SK-N-SH (cell line): ENCODE measurements around the gene ITSN1. TPM values are rescaled to one million over a fixed set of nuclear protein-coding genes. Genes with fewer than 3 reads are reported as not detected.

Source experiments
- CTCF ChIA-PET: fragments of 300-600, 350-600 bp; formaldehyde crosslinking; extraction: SDS; loops from one replicate; lab custom pipeline; 2021; lab: Yijun Ruan, JAX
- POLR2A ChIA-PET: fragments of 350-600 bp; sonication (Branson Sonifier 250); formaldehyde crosslinking; extraction: SDS; loops from one replicate; lab custom pipeline; 2020; ENCODE audit warnings: antibody characterized with exemption, inconsistent platforms; lab: Yijun Ruan, JAX
- DNase-seq: peaks from one replicate; pipeline ENCODE4 v3.0.0; 2012
- H2AFZ ChIP-seq: fragments of 200-600 bp; sonication (generic); 2 replicates; pipeline ENCODE4 v1.8.1; 2016; ENCODE audit warnings: antibody characterized with exemption, mild to moderate bottlenecking, low read depth
- H3F3A ChIP-seq: fragments of 200-600 bp; sonication (generic); replicated peaks from 2 replicates; pipeline ENCODE3; 2016; ENCODE audit warnings: antibody characterized with exemption, mild to moderate bottlenecking; ENCODE audit not compliant: insufficient read depth
- H3K27ac ChIP-seq, 2 experiments: fragments of 200-500 bp in 1 of 2; fragments of 200-600 bp in 1 of 2; sonication (Bioruptor generic) in 1 of 2; sonication (generic), shearing (Covaris generic) in 1 of 2; 2 replicates each; pipeline versions ENCODE4 v1.5.1 to v1.6.1; 2014 to 2016; ENCODE audit warnings: low read depth in 2 of 2, inconsistent platforms in 1 of 2, low read length in 1 of 2, mild to moderate bottlenecking in 1 of 2, mixed read lengths in 1 of 2
- H3K27me3 ChIP-seq: fragments of 200-600 bp; sonication (generic), shearing (Covaris generic); 2 replicates; pipeline ENCODE4 v1.6.1; 2016; ENCODE audit warnings: mixed run types; ENCODE audit not compliant: insufficient read depth
- H3K36me3 ChIP-seq, 2 experiments: fragments of 200-500 bp in 1 of 2; fragments of 200-600 bp in 1 of 2; sonication (Bioruptor generic) in 1 of 2; sonication (generic) in 1 of 2; replicated peaks in 1 of 2; 2 replicates each; pipeline versions ENCODE3 to v1.5.1; 2014 to 2016; ENCODE audit warnings: low read length in 1 of 2, mild to moderate bottlenecking in 1 of 2; ENCODE audit not compliant: insufficient read depth in 2 of 2, control insufficient read depth in 1 of 2
- H3K4me1 ChIP-seq, 2 experiments: fragments of 200-500 bp in 1 of 2; fragments of 200-600 bp in 1 of 2; sonication (Bioruptor generic) in 1 of 2; sonication (generic), shearing (Covaris generic) in 1 of 2; 2 replicates each; pipeline versions ENCODE4 v1.5.1 to v1.6.1; 2014 to 2016; ENCODE audit warnings: low read depth in 1 of 2, low read length in 1 of 2, mixed run types in 1 of 2; ENCODE audit not compliant: insufficient read depth in 2 of 2, control insufficient read depth in 1 of 2
- H3K4me2 ChIP-seq: fragments of 200-600 bp; sonication (generic), shearing (Covaris generic); 2 replicates; pipeline ENCODE4 v1.6.1; 2017; ENCODE audit warnings: mixed run types
- H3K4me3 ChIP-seq, 2 experiments: fragments of 200-500 bp in 1 of 2; fragments of 200-600 bp in 1 of 2; sonication (Bioruptor generic) in 1 of 2; sonication (generic), shearing (Covaris generic) in 1 of 2; 2 replicates each; pipeline versions ENCODE4 v1.5.1 to v1.8.1; 2014 to 2016; ENCODE audit warnings: low read depth in 2 of 2, inconsistent platforms in 1 of 2, low read length in 1 of 2, mild to moderate bottlenecking in 1 of 2, mixed read lengths in 1 of 2, moderate library complexity in 1 of 2
- H3K79me2 ChIP-seq: fragments of 200-600 bp; sonication (generic); 2 replicates; pipeline ENCODE4 v1.8.1; 2017; ENCODE audit warnings: mild to moderate bottlenecking; ENCODE audit not compliant: insufficient read depth
- H3K9ac ChIP-seq: fragments of 200-600 bp; sonication (generic); 2 replicates; pipeline ENCODE4 v1.6.1; 2017; ENCODE audit warnings: mixed run types
- H3K9me2 ChIP-seq: fragments of 200-600 bp; sonication (generic); 2 replicates; pipeline ENCODE4 v1.6.1; 2017; ENCODE audit warnings: mixed run types
- H3K9me3 ChIP-seq: fragments of 200-600 bp; sonication (generic); 2 replicates; pipeline ENCODE4 v1.6.1; 2017; ENCODE audit warnings: mixed run types, mild to moderate bottlenecking, moderate library complexity
- H4K20me1 ChIP-seq: fragments of 200-600 bp; sonication (generic); 2 replicates; pipeline ENCODE4 v1.6.1; 2017; ENCODE audit warnings: mild to moderate bottlenecking, mixed run types; ENCODE audit not compliant: insufficient read depth
- CHD2 ChIP-seq: fragments of 150-350 bp; IDR thresholded peaks from 2 replicates; pipeline ENCODE4 v1.6.1; 2018; ENCODE audit warnings: low read length; ENCODE audit not compliant: partially characterized antibody
- CTCF ChIP-seq: fragments of 200-600 bp; sonication (generic); IDR thresholded peaks from 2 replicates; pipeline ENCODE4 v1.6.1; 2017; ENCODE audit warnings: antibody characterized with exemption, mild to moderate bottlenecking, moderate library complexity
- FOSL2 ChIP-seq: IDR thresholded peaks from 2 replicates; pipeline ENCODE4 v1.4.0; 2012; ENCODE audit warnings: low read depth, mild to moderate bottlenecking, moderate library complexity, borderline replicate concordance
- FOXJ3 ChIP-seq: sonication (generic); formaldehyde crosslinking; IDR thresholded peaks from 2 replicates; pipeline ENCODE4 v1.5.1; 2020; ENCODE audit warnings: mild to moderate bottlenecking, missing genetic modification reagents
- GABPA ChIP-seq: IDR thresholded peaks from 2 replicates; pipeline ENCODE4 v1.4.0; 2012; ENCODE audit warnings: low read depth, mild to moderate bottlenecking
- GATA2 ChIP-seq: sonication (generic); formaldehyde crosslinking; IDR thresholded peaks from 2 replicates; pipeline ENCODE4 v1.5.0; 2020; ENCODE audit warnings: mild to moderate bottlenecking, missing genetic modification reagents
- JUND ChIP-seq: IDR thresholded peaks from 2 replicates; pipeline ENCODE4 v1.4.0; 2012
- MEF2A ChIP-seq: IDR thresholded peaks from 2 replicates; pipeline ENCODE4 v1.4.0; 2012; ENCODE audit warnings: low read depth, borderline replicate concordance
- MXI1 ChIP-seq: IDR thresholded peaks from 2 replicates; pipeline ENCODE4 v1.6.1; 2012; ENCODE audit warnings: mild to moderate bottlenecking, low read depth, low read length, improper control_type of control experiment
- NFIC ChIP-seq: IDR thresholded peaks from 2 replicates; pipeline ENCODE4 v1.4.0; 2012; ENCODE audit warnings: borderline replicate concordance
- NRF1 ChIP-seq: IDR thresholded peaks from 2 replicates; pipeline ENCODE4 v1.6.1; 2012; ENCODE audit warnings: low read depth, mild to moderate bottlenecking, low read length
- PBX3 ChIP-seq: IDR thresholded peaks from 2 replicates; pipeline ENCODE4; 2012
- POLR2AphosphoS5 ChIP-seq: IDR thresholded peaks from 2 replicates; pipeline ENCODE4 v1.6.1; 2012; ENCODE audit warnings: low read depth, low read length
- RAD21 ChIP-seq: IDR thresholded peaks from 2 replicates; pipeline ENCODE4 v1.6.1; 2012; ENCODE audit warnings: mild to moderate bottlenecking, low read length
- SMC3 ChIP-seq: IDR thresholded peaks from 2 replicates; pipeline ENCODE4 v1.6.1; 2012; ENCODE audit warnings: low read depth, low read length, improper control_type of control experiment
- TCF12 ChIP-seq: IDR thresholded peaks from 2 replicates; pipeline ENCODE4 v1.4.0; 2012
- USF2 ChIP-seq: fragments of 150-350 bp; IDR thresholded peaks from 2 replicates; pipeline ENCODE4 v1.6.1; 2017; ENCODE audit warnings: antibody characterized with exemption, low read length, low read depth, borderline replicate concordance
- YY1 ChIP-seq: IDR thresholded peaks from 2 replicates; pipeline ENCODE4 v1.4.0; 2012; ENCODE audit warnings: low read depth, mild to moderate bottlenecking
- WGBS: methylation state at CpG from one replicate; pipeline ENCODE4 v1.1.6; 2017; ENCODE audit warnings: low lambda C conversion rate; 5-methylcytosine and 5-hydroxymethylcytosine counted together
- polyA plus RNA-seq, 3 experiments: library from polyadenylated mRNA; depleted of rRNA; stranded (reverse); fragments of >200 nt; gene quantifications; 2 replicates each; pipeline ENCODE4 v1.2.3, GENCODE V29; 2012
- TF ChIP-seq, protein P1 (sequence below): IDR thresholded peaks from 2 replicates; pipeline ENCODE4 v1.4.0; 2012; ENCODE audit warnings: low read depth
- TF ChIP-seq, protein P2 (sequence below): fragments of 150-350 bp; IDR thresholded peaks from 2 replicates; pipeline ENCODE4 v1.6.1; 2016; ENCODE audit warnings: mild to moderate bottlenecking, low read depth, low read length

Gene ITSN1
- polyA plus RNA-seq, 1 of the 3 experiments (the other 2 are of a cell fraction), result 27.8 TPM

GRCh38 chr21:33852485-33852884 lies 210.2 kb downstream of the ITSN1 start:
- no peak overlapping the region for H2AFZ ChIP-seq
- TF ChIP-seq FOSL2 (no peak), FOXJ3 (CRISPR knock-in tag) (no peak), NRF1 (no peak), MEF2A (no peak), NFIC (no peak), MXI1 (no peak), TCF12 (no peak), GATA2 (CRISPR knock-in tag) (no peak), JUND (no peak), USF2 (no peak), POLR2AphosphoS5 (no peak), CHD2 (no peak), SMC3 (no peak), YY1 (no peak), CTCF (no peak), RAD21 (no peak), GABPA (no peak), PBX3 (no peak)
- TF ChIP-seq, protein P1, sequence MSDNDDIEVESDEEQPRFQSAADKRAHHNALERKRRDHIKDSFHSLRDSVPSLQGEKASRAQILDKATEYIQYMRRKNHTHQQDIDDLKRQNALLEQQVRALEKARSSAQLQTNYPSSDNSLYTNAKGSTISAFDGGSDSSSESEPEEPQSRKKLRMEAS, result no peak
- TF ChIP-seq, protein P2, sequence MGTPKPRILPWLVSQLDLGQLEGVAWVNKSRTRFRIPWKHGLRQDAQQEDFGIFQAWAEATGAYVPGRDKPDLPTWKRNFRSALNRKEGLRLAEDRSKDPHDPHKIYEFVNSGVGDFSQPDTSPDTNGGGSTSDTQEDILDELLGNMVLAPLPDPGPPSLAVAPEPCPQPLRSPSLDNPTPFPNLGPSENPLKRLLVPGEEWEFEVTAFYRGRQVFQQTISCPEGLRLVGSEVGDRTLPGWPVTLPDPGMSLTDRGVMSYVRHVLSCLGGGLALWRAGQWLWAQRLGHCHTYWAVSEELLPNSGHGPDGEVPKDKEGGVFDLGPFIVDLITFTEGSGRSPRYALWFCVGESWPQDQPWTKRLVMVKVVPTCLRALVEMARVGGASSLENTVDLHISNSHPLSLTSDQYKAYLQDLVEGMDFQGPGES, result no peak
- H3K36me3 ChIP-seq, result no peaks in the 10 kb centered on the region
- POLR2A ChIA-PET, result no interaction called here
- H3K79me2 ChIP-seq, result no peaks in the 10 kb centered on the region
- no peak for DNase-seq
- H3F3A ChIP-seq, result no peaks in the 10 kb centered on the region
- H3K9me3 ChIP-seq, result no peaks in the 10 kb centered on the region
- no peak overlapping the region for H3K4me3 ChIP-seq
- no peaks in the 10 kb centered on the region for H4K20me1 ChIP-seq
- H3K27ac ChIP-seq, result no peak overlapping the region
- no peak overlapping the region for H3K9ac ChIP-seq
- CTCF ChIA-PET, result no interaction called here
- H3K27me3 ChIP-seq, result no peaks in the 10 kb centered on the region
- 67% methylated on average over 6 of the region's 6 CpGs for WGBS
- H3K4me2 ChIP-seq, result no peak overlapping the region
- H3K9me2 ChIP-seq, result no peaks in the 10 kb centered on the region
- peaks cover 0 to 6% of the 10 kb centered on the region in 2 experiments; a peak in 1 of 4 replicates for H3K4me1 ChIP-seq
